Astrocyte of the spinal cord (primary cell): ENCODE data around the gene PLA2R1.

Source experiments
- DNase-seq: peaks from one replicate; pipeline ENCODE4 v3.0.0; 2011; ENCODE audit warnings: low read depth, low spot score
- H3K4me3 ChIP-seq: 2 replicates; pipeline ENCODE4 v1.5.1; 2011; ENCODE audit warnings: low read depth, mild to moderate bottlenecking, low read length, moderate library complexity
- CTCF ChIP-seq: IDR thresholded peaks from 2 replicates; pipeline ENCODE4 v1.5.1; 2012; ENCODE audit warnings: low read depth, mild to moderate bottlenecking, low read length, inconsistent platforms
- in situ Hi-C: cut with HindIII; loops from 2 replicates; pipeline ENCODE4 v1.10.0; 2017; ENCODE audit warnings: low sequenced_read_pairs

Gene PLA2R1

GRCh38 chr2:160085662-160086061, 23.2 kb upstream of the PLA2R1 start:
- no peak for DNase-seq
- no peak for TF ChIP-seq CTCF
- in situ Hi-C loops: no loop called here
- H3K4me3 ChIP-seq: no peak overlapping the region

- in situ Hi-C loops: no loop called here
- TF ChIP-seq CTCF: no peak
- no peak overlapping the region for H3K4me3 ChIP-seq
- no peak for DNase-seq
Measured at GRCh38 chr2:160077912-160078810, 15.7 kb upstream of the PLA2R1 start.

- in situ Hi-C loops: no loop called here
- DNase-seq: no peak
- no peak for TF ChIP-seq CTCF
- H3K4me3 ChIP-seq: no peak overlapping the region
Measured at GRCh38 chr2:160076914-160077313, 14.5 kb upstream of the PLA2R1 start.

- in situ Hi-C loops: no loop called here
- H3K4me3 ChIP-seq: no peak overlapping the region
- no peak for TF ChIP-seq CTCF
- DNase-seq: no peak
Measured at GRCh38 chr2:160076241-160076640, 13.8 kb upstream of the PLA2R1 start.

GRCh38 chr2:160075171-160075570, 12.8 kb upstream of the PLA2R1 start:
- in situ Hi-C loops: no loop called here
- DNase-seq: peak; percentile 96
- no peak for TF ChIP-seq CTCF
- H3K4me3 ChIP-seq: no peak overlapping the region

- in situ Hi-C loops: no loop called here
- no peak for TF ChIP-seq CTCF
- no peak overlapping the region for H3K4me3 ChIP-seq
- DNase-seq: peak; percentile 29
Measured at GRCh38 chr2:160073284-160073888, 11.0 kb upstream of the PLA2R1 start.
